K562 (cell line): Measurements from ENCODE around the gene PLCD1. TPM values are rescaled to one million over a fixed set of nuclear protein-coding genes. Genes with fewer than 3 reads are reported as not detected.
A peak's percentile ranks its signal among the peaks of the same experiment; 100 is the strongest.

Experiments used
- ARID3B ChIP-seq: fragments of 250-450 bp; sonication (Bioruptor Pico); IDR thresholded peaks from 2 replicates; pipeline ENCODE4 v1.4.0; 2020; ENCODE audit warnings: borderline replicate concordance
- ATF3 ChIP-seq, 2 experiments: fragments of 450-650 bp in 1 of 2; sonication (generic) in 1 of 2; formaldehyde crosslinking in 1 of 2; IDR thresholded peaks in 1 of 2; conservative IDR thresholded peaks in 1 of 2; 2 replicates each; pipeline versions ENCODE4 v1.6.1 to v1.8.1; 2016 to 2023; ENCODE audit warnings: mild to moderate bottlenecking in 2 of 2, moderate library complexity in 2 of 2, inconsistent platforms in 1 of 2, missing genetic modification reagents in 1 of 2
- CXXC5 ChIP-seq: fragments of 250-450 bp; sonication (Bioruptor Pico); IDR thresholded peaks from 2 replicates; pipeline ENCODE4 v1.8.0; 2022; ENCODE audit warnings: inconsistent platforms, mild to moderate bottlenecking, moderate library complexity
- ELF2 ChIP-seq: fragments of 250-450 bp; sonication (Bioruptor Pico); IDR thresholded peaks from 2 replicates; pipeline ENCODE4 v1.5.0; 2021; ENCODE audit warnings: mild to moderate bottlenecking
- KLF10 ChIP-seq: fragments of 250-450 bp; sonication (Bioruptor Pico); IDR thresholded peaks from 2 replicates; pipeline ENCODE4 v1.6.1; 2021; ENCODE audit warnings: matching md5 sums
- MCM3 ChIP-seq: fragments of 450-650 bp; IDR thresholded peaks from 2 replicates; pipeline ENCODE4 v1.6.1; 2016
- MNT ChIP-seq, 2 experiments: fragments of 450-650 bp; conservative IDR thresholded peaks; 2 replicates each; pipeline ENCODE4 v1.6.1; 2017; ENCODE audit warnings: mild to moderate bottlenecking in 2 of 2, moderate library complexity in 2 of 2
- MTA1 ChIP-seq: fragments of 450-650 bp; IDR thresholded peaks from 2 replicates; pipeline ENCODE4 v1.6.1; 2017; ENCODE audit warnings: borderline replicate concordance
- PKNOX1 ChIP-seq: fragments of 450-650 bp; IDR thresholded peaks from 2 replicates; pipeline ENCODE4 v1.6.1; 2016
- RAD51 ChIP-seq: fragments of 450-650 bp; IDR thresholded peaks from 2 replicates; pipeline ENCODE4 v1.7.1; 2016; ENCODE audit warnings: low read depth, mild to moderate bottlenecking, borderline replicate concordance
- RNF219 ChIP-seq: fragments of 250-450 bp; sonication (Bioruptor Pico); IDR thresholded peaks from 2 replicates; pipeline ENCODE4 v1.5.0; 2022; ENCODE audit warnings: mild to moderate bottlenecking
- RUNX1 ChIP-seq: sonication (generic); IDR thresholded peaks from 2 replicates; pipeline ENCODE4 v1.6.1; 2016; ENCODE audit warnings: antibody characterized with exemption, low read depth
- SMARCA4 ChIP-seq: fragments of 450-650 bp; IDR thresholded peaks from 2 replicates; pipeline ENCODE4 v1.6.1; 2016
- USF1 ChIP-seq: sonication (generic); formaldehyde crosslinking; IDR thresholded peaks from 2 replicates; pipeline ENCODE4 v1.9.0; 2022; ENCODE audit warnings: mild to moderate bottlenecking, missing genetic modification reagents
- ZBTB9 ChIP-seq: fragments of 450-650 bp; formaldehyde crosslinking; IDR thresholded peaks from 2 replicates; pipeline ENCODE4 v1.4.0; 2020; ENCODE audit warnings: mild to moderate bottlenecking, moderate library complexity
- ZNF134 ChIP-seq: fragments of 250-450 bp; sonication (Bioruptor Pico); conservative IDR thresholded peaks from 2 replicates; pipeline ENCODE4 v1.4.0; 2020
- ZNF263 ChIP-seq: sonication (generic); formaldehyde crosslinking; IDR thresholded peaks from 2 replicates; pipeline ENCODE4 v1.8.0; 2022; ENCODE audit warnings: mild to moderate bottlenecking, missing genetic modification reagents, borderline replicate concordance
- ZNF311 ChIP-seq: fragments of 250-450 bp; sonication (Bioruptor Pico); IDR thresholded peaks from 2 replicates; pipeline ENCODE4 v1.4.0; 2020; ENCODE audit warnings: mild to moderate bottlenecking, moderate library complexity
- polyA plus RNA-seq, 8 experiments: library from polyadenylated mRNA; depleted of rRNA in 4 of 8; stranded (reverse) in 5 of 8; unstranded in 3 of 8; fragments of >200 nt; fragmentation: Nextera tagmentation in 2 of 8; fragmentation: Illumina TruSeq in 1 of 8; extraction: Ambion mirVana in 2 of 8; extraction: Trizol in 1 of 8; gene quantifications; 2 replicates each; pipeline versions ENCODE4 v1.2.1 to v1.2.3, GENCODE V29; 2011 to 2014; ENCODE audit warnings: inconsistent platforms in 1 of 8, missing spikeins in 1 of 8
- total RNA-seq, 7 experiments: library from RNA; depleted of rRNA in 6 of 7; stranded (reverse); fragments of >200 nt in 6 of 7; fragmentation: Illumina TruSeq in 2 of 7; extraction: Trizol in 2 of 7; gene quantifications; 2 replicates each; pipeline versions ENCODE4 v1.2.1 to v1.2.3, GENCODE V29; 2011 to 2021; ENCODE audit warnings: low replicate concordance in 1 of 7

PLCD1 gene
- total and polyA plus RNA-seq, 9 of the 15 experiments (the other 6 are each of a cell fraction or from before 2014, with no cell fraction given), result 5.4 to 209 (median 116) TPM

GRCh38 chr3:38019658-38020341 is 9.6 kb downstream of the PLCD1 start (continued):
- TF ChIP-seq ZBTB9, result no peak; the same call in 1 of the 2 replicates
- no peak for TF ChIP-seq RNF219 (CRISPR knock-in tag)
- no peak for TF ChIP-seq ARID3B
- peak; percentile 23; the same call in 1 of the 2 replicates for TF ChIP-seq CXXC5 (CRISPR knock-in tag)
- peak; percentile 42; the same call in 1 of the 2 replicates for TF ChIP-seq ELF2 (CRISPR knock-in tag)
- no peak for TF ChIP-seq ZNF134 (CRISPR knock-in tag)
- TF ChIP-seq USF1 (CRISPR knock-in tag), result no peak; the same call in 1 of the 2 replicates
- TF ChIP-seq PKNOX1, result no peak
- no peak for TF ChIP-seq ZNF311 (CRISPR knock-in tag)
- TF ChIP-seq ATF3 (IDR thresholded peaks at IDR 0.05), result no peak
- no peak for TF ChIP-seq ATF3 (CRISPR knock-in tag; conservative IDR thresholded peaks at IDR 0.05)
- TF ChIP-seq RAD51, result no peak
- TF ChIP-seq RUNX1, result no peak
- no peak for TF ChIP-seq MCM3
- TF ChIP-seq MTA1, result no peak
- no peak for TF ChIP-seq KLF10 (CRISPR knock-in tag)
- TF ChIP-seq ZNF263 (CRISPR knock-in tag), result no peak
- no peak for TF ChIP-seq MNT (conservative IDR thresholded peaks at IDR 0.05)
- no peak; the same call in 1 of the 2 replicates for TF ChIP-seq SMARCA4
